Stimulated activated CD8-positive, alpha-beta memory T cell treated with anti-CD3 and anti-CD28 coated beads, Interleukin-12 subunit alpha, Interleukin-12 subunit beta, amount 100 ng/mL, for 1 hour (primary cell): ENCODE measurements around the gene TGFBR2.
A peak's percentile ranks its signal among the peaks of the same experiment; 100 is the strongest.

Source experiments
- DNase-seq: peaks from one replicate; pipeline ENCODE4 v3.0.0-alpha.2; 2020; ENCODE audit warnings: low read depth

TGFBR2 gene

DNA sequence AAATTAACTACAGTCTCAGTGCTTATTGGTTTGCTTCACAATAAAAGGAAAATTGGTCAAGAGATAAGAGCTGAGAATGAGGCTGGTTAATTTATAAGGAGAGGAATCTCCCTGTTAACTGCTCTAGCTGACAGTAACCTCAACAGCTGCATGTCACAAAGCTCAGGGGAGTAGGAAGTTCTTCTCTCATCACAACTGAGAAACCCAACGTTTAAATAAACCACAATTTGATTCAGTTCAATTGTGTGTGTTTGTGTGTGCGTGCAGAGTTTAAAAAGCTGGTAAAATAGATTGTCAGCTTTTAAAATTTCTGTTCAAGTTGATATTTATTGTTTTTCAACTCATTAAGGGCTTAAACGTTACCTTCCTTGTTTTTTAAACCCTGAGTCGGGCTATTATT, 3.5 kb upstream of the TGFBR2 start:
- no peak for DNase-seq

DNA sequence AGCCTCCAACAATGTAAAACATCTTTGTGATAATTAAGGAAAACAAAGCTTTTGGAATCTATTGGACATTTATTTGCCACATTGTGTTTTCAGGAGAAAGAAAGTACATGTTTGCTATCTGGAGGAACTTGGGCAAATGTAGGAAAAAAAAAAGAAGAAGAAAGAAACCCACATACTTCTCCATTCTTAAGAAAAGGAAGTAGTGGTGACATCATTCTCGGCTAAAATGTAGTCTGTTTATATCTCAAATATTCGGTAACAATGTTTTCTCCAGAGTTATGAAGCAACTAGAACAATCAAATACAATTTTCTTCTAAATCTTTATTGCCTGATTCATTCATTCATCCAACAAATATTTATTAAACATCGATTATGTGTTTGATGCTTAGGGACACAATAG, 2.3 kb upstream of the TGFBR2 start:
- no peak for DNase-seq

DNA sequence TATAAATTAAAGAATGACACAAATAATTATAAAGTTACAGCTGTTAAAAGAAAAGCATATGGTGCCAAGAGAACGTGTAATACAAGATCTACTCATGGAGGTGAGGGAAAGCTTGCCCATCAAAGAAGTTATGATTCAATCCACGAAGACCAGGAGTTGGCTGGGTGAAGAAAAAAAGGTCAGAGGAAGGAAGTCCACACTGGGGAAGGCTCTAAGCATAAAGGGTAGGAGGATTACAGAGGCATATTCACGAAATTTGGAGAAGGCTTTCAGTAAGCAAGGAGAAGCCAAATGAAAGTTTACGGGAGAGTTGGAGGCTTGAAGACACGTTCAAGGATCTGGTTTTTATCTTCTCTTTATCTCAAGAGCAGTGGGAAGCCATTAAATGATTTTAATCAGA, 1.8 kb upstream of the TGFBR2 start:
- DNase-seq, result no peak

DNA sequence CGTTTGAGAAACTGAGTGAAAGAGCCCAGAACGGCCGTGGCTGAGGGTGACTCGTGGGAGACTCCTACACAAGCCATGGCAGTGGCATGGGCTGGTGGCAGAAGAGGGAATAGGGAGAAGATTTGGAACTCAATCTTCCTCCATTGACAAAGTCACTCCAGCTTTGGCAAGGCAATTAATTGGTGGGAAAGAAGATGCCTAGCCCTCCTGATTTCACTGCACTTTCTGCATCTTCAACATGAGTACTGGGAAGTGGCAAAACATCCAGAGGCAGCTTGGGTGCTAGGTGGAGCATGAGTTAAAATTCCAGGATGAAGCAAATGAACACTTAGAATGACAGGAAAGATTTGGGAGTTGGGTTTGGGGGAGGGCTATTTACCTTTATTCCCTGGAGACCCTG, 1.4 kb upstream of the TGFBR2 start:
- no peak for DNase-seq

DNA sequence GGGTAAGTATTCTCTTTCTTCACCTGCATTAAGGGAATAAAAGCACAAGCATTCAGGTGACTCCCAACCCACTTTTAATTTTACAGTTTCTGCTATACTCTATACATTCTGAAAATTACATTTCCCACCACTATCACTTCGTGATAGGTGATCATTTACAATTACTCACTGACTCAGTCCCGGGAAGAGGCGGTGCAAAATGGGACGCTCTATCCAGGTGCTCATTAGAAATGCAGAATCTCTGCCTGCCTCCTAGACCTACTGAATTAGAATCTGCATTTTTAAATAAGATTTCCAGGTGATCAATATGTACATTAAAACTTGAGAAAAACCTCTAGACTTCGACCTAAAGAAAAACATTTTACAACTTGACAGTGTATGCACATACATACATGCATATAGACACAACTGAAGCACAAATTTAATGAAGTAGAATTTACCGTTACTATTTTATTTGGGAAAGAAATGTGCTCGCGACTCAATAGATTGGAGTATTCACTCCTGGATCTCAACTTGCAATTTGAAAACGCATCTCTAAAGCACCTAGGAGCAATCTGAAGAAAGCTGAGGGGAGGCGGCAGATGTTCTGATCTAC, 598 bp upstream of the TGFBR2 start:
- DNase-seq, result no peak

DNA sequence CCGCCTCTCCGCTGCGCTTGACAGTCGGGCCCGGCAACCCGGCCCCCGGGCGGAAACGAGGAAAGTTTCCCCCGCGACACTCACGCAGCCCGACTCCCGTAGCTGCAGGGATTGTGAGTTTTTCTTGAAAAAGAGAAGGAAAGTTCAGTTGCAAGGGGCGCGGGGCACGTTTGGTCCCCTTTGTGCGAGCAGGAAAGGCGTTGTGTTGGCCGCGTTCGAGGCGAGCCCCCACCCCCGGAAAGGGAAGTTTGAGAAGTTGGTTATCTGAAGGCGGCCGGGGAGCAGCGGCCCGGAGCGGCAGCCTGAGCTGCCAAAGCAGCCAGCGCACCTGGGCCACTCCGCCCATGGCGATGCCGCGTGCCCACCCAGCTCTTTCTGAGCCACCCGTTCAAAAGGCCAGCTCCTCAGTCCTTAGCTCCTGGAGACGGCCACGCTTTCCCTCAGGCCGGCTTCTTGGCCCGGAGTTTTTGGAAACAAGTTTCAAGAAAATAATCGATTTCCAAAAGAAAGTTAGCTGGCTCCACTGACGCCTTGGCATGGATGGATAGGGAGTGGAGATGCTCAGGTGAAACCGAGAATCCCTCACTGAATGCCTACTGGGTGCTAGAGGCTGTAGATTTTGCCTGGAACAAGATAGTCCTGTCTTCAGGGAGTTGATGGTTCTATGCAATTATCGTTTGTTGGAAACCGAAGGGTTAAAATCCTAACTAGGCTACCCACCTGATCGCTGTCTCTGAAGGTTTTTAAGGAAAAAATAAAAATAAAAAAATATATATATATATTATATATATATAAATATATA, 832 bp downstream of the TGFBR2 start:
- DNase-seq, result peak; percentile 47

DNA sequence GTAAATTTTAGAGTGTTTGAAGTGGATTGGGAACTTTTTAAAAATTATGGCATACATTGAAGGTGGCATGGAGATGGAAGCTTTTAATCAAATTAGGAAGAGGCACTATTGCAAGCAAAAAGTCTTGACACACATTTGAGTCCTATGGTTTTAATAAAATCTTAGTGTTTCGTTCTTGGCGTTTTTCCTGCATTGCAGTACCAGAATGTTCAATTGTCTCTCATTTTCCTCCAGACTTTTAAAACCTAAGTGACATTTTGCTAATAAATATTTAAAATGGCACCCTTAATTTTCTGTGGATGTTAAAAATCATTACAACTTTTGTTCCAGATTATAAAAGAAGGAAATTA, 2.2 kb downstream of the TGFBR2 start:
- no peak for DNase-seq

DNA sequence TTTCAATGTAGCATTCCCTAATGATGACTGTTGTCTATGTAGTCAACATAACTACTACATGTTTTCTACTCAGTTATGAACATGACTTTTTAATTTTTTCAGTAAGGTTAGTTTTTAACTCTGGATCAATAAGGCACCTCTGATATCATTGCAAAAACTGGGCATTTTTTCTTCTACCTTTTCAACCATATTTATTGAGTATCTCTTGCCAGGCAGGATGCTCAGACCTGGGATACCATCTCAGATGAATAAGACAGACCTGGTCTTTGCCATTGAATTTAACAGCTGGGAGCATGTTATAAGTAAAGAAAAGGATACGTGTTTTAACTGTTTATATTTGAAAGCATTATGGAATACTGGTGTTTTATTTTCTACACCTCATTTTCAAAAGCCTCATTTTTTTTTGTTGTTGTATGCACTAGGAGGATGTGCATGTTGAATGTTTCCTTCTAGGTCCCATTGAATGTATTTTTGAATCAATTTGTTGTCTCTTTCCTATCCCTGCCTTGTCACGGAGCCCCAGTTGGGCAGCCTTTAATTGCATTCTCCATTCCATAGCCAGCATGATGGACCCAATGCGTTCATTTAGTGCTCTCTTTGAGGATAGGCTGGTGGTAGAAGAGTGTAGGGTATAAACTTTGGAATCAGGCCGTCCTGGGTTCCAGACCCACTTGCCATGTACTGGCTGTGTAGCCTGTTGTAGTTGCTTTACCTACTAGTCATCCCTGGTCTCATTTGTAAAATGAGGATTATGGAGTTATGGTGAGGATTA, 3.7 kb downstream of the TGFBR2 start:
- no peak for DNase-seq

DNA sequence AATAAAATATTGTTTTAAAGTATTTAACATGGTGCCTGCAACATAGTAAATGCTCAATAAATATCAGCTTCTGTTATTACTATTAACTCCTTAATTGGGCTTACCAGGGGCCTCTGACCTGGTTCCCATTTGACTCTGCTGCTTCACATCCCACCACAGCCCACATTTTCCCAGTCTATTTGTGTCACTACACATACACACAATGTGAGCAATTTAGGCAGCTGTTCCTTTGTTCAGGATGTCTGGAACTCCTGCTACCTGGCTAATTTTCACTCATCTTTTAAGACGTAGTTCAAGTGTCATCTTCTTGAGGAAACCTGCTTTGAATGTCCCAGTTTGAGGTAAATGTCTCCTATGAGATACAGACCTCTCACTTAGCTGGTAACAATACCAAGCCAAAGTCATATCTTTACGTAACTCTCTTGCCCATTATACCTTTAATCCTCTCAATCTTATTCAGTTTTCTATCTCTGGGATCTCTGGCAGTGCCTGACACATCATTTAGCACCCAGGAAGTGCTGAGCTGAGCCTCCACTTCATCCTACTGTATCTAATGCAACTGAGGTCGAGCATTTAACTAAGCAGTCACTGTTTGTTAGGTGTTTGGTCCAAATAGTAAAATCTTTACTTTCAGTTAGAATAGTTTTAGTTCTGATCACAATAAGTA, 4.4 kb downstream of the TGFBR2 start:
- no peak for DNase-seq

DNA sequence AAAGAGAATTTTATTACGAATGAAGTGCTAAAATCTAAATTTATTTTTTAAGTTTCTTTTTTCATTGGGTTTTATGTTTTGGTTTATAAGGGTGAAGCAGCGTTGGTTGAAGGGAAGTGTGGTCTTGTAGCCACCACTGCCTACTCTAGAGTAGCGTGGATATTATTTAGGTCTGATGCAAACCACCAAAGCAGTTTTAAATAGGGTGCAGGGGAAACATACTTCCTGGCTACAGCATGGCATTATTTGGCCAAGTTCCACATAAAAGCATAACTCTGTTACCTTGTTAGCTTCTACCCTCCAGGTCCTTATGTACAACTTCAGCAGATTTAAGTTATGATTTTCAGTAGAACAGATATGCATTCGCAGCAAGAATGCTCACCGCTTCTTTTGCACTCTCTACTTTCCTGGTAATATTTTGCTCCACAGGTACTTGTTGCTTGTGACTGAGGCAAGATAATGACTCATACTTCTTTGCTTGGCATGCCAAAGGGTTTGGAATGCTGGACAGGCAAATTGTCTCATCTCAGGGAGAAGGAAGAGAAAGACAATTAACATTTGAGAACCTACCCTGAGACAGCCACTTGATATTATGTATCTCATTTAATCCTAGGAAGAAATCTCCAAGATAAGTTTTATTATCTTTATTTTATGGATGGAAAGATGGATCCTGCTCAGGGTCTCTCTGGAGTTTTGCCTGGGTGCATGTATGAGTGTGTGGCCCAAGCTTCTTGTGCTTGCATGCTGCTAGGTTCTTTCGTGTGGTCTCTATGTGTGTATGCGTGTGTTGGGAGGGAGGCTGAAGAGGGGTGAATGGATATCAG, 5.4 kb downstream of the TGFBR2 start:
- DNase-seq, result no peak

DNA sequence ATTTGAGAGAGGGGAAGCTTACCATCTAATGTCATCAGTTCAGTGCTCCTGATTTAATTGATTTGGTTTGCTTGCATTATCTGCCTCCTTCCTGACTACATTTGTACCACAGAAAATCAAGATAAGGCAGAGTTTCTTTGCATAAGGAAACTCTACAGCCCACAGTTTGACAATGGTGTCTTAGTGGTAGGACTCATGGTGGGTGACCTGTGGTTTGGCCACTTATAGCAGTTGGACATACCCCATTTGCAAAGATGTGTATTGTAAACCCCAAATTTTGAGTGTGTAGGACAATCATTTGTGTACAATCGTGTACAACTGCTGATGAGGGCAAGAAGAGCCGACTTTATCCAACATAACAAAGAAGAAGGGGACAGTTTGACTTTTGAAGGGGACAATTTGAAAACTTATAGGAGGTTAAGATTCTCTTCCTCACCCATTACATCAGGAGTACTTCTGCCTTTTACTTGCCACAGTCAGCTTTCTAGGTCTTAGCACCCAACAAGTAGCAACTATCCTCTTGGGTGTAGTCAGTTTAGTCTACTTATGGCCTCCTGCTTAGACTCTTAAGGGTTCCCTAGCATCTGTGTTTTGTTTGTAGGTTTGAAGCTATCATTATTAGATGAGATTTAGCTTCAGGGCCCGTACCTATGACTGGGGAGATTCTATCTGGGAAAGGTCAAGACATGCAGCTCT, 6.2 kb downstream of the TGFBR2 start:
- no peak for DNase-seq

DNA sequence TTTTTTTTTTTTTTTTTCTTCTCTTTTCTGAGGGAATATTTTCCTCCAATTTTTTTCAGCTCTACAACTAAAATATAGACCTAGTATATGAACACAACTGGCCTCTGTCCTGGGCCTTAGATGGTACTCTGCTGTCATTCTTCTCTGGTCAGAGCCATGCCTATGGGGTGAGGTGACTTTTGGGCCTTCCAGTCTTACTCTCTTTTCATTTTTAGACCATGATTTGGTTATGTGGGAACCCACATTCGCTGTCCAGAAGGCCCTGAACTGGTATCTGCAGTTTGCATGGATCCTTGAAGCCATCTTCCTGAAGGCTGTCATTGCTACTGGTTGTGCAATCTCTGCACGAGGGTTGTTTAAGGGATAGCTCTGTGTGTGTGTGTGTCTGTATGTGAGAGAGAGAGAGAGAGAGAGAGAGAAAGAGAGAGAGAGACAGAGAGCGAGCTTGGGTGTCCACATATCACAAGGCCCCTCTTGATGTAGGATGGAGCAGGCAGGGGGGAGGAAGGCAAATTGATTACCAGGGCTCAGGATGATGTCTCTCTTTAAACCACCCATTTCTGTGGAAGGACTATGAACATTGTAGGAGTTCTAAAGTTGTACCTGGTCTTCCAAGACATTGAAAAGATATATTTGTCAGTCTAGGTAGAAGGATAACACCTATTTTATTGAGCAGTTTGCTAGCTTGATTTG, 6.9 kb downstream of the TGFBR2 start:
- DNase-seq, result no peak

DNA sequence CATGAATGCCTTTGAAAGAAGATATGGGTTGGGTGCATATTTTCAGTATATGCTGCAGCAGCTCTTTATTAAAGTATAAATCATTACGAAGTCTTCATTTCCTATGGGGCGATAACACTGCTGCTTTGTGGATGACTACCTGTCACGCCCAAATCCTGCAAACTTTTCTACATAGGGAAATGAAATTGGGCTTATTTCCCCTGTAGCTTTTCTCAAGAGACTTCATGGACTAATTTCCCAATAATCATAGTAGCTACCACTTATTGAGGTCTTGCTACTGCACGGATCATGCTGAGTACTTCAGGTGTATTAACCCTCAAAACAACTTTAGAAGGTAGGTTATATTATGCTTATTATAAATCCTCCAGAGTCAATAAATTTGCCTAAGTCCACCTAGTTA, 8.0 kb downstream of the TGFBR2 start:
- no peak for DNase-seq

DNA sequence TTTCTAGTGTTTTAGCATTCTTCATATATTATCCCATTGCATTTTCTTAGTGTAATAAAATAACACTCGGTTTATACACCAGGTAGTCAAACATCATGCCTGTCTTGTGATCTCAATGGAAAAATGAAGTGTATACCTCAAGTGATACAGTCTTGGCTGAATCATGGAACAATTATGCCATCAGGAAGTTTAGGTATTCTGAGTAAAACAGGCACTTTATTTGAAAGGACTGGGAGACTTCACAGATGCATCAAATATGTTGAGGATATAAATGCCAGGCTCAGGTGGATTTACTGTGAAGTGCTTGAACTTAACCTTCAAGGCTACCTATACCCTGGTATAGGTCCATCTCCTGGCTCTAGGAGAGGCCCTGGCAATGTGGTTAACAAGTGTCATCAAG, 8.5 kb downstream of the TGFBR2 start:
- no peak for DNase-seq

DNA sequence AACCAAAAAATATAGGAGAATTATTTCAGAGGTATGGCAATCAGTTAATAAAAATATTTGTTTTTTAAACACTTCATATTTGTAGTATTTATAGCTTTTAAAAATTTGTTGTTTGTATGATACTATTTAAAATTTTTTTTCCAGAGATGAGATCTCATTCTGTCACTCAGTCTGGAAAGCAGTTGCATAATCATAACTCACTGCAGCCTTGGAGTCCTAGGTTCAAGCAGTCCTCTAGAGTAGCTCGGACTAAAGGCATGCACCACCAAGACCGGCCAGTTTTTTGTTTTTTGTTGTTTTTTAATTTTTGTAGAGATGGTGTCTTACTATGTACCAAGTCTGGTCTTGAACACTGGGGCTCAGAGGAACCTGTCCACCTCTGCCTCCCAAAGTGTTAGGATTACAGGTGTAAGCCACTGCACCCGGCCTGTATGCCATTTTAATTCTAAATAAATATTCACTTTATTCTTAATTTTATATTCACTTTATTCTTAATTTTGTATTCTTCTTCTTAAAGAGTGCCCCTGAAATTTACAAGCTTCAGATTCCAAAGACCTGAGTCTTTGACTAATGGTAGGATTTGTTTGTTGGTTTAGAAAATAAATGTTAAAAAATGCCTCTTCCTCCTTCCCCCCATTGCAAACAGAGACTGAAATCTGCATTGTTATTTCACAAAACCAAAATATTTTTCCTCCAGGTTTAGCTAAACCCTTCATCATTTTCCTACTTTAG, 9.4 kb downstream of the TGFBR2 start:
- DNase-seq, result no peak

DNA sequence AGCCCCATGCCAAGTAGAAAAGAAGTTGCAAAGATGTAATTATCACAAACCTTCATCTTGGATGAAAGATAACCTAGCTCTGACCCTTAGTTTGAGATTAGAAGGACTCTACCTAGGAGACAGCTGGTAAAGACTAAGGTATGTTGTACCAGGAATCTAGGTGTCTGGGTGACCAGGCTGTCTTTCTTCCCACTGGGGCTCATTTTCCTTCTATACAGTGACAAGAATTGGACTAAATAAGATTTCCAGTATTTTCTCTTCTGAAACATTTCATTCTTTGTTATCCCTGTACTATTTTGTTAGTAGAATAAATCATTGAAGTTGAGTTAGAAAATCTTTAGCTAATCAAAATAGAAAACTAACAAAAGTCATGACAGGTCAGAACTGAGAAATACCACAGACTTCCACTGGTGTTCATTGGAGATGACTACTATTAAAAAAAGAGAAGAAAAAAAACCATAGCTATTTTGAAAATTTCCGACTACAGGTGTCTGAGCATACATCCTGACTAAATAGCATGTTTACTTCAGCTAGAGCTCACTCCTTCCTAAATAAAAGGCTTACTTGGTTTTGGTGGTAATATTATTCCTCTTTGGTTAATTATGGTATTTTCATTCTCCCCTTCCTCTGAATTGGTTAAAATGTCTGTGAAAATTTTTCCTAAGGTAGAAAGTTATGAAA, 10.1 kb downstream of the TGFBR2 start:
- no peak for DNase-seq

DNA sequence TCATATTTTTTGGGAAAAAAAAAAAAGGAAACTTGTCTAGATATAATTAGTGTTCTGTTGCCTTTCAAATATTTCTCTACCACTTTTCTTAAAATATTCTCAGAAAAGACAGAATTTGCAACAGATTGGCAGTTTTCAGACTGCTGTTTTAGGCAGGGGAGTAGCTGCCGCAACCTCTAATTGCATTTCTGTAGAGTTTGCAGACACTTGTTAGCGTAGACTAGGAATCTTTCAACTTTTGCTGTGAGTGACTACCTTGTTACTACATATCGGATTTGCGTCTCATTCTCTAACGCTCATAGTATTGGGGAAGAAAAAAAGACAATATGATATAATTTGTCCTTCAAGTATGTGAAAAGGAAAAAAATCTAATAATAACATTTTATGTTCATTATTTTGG, 10.7 kb downstream of the TGFBR2 start:
- DNase-seq, result no peak

DNA sequence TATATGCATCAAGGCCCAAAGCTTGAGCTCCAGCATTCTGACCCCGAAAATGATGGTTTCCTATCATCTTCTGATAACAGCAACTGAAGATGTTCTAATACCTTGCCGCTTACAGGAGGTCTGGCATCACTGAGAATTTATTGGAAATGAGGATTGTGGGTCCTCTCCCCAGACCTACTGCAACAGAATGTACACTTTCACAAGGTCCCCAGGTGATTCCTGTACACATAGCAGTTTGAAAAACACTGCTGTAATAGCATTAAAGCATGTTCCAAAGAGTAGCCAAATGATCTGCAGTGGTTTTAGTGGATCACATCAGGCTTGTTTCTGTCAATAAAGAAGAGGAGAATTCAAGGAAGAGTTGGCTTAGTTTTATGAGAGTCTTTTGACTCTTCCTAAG, 11.3 kb downstream of the TGFBR2 start:
- no peak for DNase-seq

DNA sequence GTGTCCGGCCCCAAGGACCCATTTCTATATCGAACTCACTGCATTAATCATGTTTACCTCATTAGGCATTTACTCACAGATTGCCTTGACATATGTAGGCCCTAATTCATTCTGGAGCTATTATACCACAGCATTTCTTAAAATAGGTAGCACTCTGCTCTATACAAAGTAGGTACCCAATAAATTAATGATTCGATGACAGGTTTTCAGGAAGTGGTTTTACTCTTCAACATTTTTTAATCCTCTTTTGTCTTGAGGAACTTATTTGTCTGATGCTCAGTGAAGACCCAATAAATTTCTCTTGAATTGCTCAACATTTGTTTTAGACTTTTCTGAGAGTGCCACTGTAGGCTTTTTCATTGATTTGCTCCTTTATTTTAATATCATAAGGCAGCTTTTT, 12.1 kb downstream of the TGFBR2 start:
- no peak for DNase-seq
